HG03439 (cell line): ENCODE measurements around the gene PBRM1.
"Not testable (repeated sequence)": the region's sequence is repeated elsewhere in the genome, so short reads cannot be mapped to it uniquely, and the experiment has no call there.

ENCODE experiments used
- ATAC-seq: cut with Tn5 transposase; IDR thresholded peaks from one replicate; pipeline ENCODE4 v1.9.1; 2021; ENCODE audit warnings: mild to moderate bottlenecking, moderate library complexity; ENCODE audit not compliant: unreplicated experiment

Gene PBRM1

DNA sequence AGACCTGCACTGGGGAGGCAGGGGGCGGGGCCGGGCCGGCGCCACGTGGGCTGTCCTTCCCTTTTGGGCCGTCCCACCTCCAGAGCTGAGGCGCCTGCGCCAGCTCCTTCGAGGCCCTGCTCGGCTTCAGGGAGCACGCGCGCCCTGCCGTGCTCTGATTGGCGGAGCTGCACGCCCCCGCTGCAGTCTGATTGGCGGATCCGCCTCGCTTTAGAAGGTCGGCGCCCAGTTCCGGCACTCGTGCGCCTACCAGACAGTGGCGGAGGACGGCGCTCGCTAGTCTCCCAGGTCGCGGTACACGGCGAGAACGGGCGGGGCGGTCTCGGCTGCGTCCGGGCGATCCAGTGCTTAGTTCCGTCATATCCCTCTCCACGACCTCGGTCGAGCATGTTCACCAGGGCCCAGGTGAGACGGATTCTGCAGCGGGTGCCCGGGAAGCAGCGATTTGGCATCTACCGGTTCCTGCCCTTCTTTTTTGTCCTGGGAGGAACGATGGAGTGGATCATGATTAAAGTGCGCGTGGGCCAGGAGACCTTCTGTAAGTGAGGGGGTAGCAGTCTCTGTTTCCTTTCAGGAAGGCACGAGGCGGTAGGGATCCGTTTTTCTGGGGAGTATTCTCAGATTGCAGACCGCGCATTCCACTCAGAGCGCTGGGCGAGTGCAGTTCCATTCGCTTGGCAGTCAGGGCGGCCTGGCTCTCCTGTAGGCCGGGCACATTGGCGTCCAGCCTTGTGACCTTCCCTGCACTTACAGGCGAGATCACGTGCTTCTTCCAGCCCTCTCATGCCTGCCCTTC lies 149.1 kb downstream of the PBRM1 start, which contains the start of gene UQCC5:
UQCC5 (plus strand) TSS at position 237 of the 796 bp plus-strand sequence; CDS start at position 388, 151 bp downstream.
- peak; percentile 85 for ATAC-seq

DNA sequence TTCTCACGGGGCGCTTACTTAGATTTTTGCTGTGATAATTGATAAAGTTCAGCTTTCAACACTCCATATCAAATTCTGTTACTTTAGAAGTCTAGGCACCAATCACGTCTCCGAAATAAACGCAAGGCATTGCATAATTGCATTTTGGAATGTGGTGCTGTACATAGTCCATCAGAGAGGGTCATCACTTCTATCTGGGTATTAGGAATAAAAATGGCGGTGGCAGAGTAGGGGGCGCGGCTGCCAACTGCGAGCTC lies 149.7 kb downstream of the PBRM1 start:
- ATAC-seq = no peak

DNA sequence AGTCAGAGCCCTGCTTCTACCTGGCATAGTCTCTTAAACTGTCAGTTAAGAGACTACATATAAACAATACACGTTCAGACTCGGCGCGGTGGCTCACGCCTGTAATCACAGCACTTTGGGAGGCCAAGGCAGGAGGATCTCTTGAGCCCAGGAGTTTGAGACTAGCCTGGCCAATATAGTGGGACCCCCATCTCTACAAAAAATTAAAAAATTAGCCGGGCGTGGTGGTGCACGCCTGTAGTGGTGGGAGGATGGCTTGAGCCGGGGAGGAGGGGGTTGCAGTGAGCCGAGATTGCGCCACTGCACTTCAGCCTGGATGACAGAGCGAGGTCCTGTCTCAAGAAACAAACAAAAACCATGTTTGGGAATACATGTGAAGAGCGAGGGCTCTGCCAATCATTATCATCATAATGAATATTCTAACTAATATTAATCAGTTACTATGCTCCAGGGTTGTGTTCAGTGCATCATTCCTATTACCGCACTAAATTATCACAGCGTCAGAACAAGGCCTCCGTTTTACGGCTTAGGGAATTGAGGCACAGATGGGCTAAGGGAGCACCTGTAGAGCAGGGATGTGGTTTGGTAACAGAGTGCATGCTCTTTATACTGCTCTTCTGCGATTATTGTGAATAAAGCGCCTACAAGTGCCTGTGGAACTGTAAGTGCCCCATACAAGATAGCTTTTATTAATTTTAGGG lies 150.2 kb downstream of the PBRM1 start:
- ATAC-seq = no peak

- no peak for ATAC-seq
Measured at GRCh38 chr3:52534281-52535183, 151.2 kb downstream of the PBRM1 start.

DNA sequence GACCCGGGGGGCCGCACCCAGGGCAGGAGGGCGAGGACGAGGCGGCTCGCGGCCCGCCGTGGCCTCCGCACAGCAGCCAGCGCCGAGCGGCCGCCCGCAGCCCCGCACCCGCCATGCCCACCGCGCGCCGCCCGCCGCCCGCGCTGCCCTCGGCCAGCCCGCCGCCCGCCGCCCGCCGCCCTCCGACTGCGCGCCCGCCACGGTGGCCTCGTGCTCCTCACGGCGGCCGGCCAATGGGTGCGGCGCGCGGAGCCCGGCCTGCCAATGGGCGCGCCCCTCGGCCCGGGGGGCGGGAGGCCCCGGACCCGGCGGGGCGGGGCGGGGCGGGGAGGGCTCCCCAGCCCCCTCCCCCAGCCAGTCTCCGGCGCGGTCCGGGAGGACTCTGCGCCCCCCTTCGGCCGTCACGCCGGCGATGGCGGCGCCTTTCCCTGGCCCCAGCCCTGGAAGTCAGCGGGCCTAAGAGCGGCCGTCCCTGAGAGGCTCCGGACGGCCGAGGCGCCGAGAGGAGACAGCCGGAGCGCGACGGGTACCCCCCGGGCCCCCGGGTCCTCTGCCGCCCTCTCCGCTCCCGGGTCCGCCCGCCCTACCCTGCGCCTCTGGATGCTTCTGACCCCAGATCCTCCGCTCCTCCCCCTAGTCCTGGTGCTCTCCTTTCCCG lies 152.0 kb downstream of the PBRM1 start, which contains the start of gene NT5DC2:
NT5DC2 (minus strand) TSS at position 235 of the 658 bp plus-strand sequence; CDS start at position 115, 120 bp downstream.
- ATAC-seq = peak; percentile 37

DNA sequence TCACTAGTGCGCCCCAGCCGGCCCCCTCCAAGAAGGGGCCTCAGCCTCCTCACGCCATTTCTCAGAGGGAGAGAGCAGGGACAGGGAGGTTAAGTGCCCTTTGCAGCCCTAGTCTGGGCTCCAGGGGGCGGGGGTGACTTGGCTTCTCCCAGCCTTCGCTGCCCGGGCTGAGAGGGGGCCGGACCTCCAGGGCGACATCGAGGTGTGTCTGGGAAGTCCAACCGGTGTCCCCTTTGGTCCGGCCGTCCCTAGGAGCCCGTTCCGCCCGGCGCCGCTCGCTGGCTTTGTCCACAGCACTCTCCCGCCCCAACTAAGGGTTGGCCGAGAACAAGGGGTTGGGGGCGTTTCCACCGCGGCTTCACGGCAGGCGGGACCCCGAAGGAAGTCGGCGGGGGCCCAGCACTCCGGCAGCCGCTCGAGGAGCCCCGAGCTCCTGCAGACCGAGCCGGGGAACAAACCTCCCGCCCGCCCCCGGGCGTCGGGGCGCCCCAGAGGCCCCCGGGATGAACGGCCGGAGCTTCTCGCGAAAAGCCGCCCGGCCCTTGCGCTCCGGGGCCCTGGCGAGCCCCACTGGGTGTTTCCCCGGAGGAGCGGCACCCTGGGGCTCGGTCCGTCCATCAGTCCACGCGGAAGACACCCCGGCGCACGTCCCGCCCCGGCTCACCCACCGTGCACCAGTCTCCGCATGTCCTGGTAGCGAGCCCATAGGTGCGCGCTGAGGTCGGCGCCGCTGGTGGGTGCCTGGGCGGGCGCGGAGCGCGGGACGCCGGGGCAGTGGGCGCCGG lies 152.7 kb downstream of the PBRM1 start:
- ATAC-seq = no peak

DNA sequence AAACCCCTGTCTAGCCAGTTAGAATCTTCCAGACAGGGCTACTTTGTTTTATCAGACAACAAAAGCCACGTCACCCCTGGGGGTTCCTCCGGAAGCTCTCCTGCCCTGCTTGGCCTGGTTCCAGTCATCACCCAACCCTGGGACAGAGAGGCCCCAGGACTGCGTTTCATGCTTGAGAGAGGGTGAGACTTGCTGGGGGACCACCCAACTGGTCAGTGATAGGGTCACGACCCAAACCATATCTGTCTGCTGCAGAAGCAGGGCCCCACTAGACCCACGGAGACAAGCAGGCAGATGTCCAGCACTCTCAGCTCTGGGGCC lies 153.2 kb downstream of the PBRM1 start:
- ATAC-seq = no peak

GRCh38 chr3:52531860-52532516 lies 153.7 kb downstream of the PBRM1 start:
- no peak for ATAC-seq

DNA sequence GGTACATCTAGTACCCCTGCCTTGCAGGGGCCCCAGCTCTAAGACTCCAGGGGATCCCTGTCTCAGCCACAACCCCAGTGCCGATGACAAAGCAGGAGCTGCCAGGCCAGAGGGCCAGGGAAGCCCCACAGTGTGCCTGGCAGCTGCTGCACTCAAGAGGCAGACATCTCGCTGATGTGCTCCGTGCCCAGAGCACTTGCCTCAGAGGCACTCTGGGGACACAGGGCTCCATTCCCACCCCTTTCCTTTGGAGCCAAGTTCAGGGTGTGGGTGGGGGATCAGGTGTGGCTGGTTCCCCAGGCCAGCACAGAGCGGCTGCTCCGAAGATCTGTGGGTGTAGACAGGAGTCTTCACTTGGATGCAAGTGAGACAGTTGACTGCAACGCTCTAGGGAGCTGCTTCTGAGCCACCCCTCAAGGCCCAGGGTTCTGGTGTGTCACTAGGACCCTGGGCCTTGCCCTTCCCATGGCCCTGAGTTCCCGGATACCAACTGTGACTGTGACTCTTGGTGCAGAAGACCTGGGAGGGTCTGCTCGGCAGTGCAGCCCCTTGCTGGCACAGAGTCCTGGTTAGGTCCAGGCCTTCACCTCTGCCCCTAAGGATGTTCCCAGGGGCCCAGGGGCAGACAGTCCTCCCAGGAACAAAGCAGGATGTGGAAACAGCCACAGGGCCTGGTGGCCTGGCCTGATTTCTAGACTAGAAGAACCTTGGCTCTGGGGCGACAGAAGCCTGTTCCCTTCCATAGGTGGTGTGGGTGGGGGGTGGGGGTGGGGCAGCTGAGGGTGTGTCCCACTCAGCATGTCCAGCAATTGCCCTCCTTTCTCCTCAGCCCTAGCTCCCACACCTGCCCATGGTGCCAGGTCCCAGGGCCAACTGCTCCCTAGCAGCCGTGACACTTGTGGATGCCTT lies 154.5 kb downstream of the PBRM1 start:
- ATAC-seq = no peak

DNA sequence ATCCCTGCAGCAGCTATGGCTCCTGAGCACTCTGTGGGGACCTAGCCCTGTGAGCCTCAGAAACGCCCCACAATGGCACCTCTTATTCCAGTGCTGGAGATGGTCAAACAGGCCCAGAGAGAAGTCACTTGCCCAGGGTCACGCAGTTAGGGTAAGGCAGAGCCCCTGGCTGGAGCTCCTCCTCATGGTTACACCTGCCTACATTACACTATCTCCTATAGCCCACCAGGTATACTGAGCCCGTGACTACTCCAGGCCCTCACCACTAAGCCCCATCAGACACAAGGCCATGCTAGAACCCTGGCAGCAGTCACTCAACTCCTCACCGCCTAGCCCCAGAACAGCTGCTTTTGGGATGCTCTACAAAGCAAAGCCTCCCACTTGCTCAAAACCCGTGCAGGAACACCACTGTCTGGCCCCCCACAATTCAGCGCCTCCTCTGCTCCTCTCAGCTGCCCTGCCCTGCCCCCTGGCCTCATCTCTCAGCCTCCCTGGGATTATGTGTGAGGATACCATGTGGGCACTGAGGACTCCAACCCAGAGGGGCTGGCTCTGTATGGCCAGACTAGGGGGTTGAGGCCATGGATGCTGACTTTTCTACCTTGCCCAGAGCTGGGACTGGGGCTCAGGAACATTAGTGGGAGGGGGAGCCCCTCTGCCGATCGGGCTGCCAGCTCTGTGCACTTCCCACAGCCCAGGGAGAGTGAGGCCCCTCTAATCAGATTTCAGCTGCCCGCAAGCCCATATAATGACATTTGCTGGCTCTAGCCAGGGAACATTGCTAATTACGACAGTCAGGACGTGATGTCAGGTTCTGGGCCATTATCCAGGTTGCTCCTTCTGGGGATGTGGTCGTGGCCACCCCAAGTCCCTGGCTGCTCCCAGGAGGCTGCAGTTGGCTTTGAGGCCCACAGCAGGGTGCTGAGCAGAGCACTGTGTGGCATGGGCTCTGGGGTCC lies 156.1 kb downstream of the PBRM1 start:
- ATAC-seq = no peak

- ATAC-seq = no peak
Measured at GRCh38 chr3:52528586-52529375, 156.9 kb downstream of the PBRM1 start.

DNA sequence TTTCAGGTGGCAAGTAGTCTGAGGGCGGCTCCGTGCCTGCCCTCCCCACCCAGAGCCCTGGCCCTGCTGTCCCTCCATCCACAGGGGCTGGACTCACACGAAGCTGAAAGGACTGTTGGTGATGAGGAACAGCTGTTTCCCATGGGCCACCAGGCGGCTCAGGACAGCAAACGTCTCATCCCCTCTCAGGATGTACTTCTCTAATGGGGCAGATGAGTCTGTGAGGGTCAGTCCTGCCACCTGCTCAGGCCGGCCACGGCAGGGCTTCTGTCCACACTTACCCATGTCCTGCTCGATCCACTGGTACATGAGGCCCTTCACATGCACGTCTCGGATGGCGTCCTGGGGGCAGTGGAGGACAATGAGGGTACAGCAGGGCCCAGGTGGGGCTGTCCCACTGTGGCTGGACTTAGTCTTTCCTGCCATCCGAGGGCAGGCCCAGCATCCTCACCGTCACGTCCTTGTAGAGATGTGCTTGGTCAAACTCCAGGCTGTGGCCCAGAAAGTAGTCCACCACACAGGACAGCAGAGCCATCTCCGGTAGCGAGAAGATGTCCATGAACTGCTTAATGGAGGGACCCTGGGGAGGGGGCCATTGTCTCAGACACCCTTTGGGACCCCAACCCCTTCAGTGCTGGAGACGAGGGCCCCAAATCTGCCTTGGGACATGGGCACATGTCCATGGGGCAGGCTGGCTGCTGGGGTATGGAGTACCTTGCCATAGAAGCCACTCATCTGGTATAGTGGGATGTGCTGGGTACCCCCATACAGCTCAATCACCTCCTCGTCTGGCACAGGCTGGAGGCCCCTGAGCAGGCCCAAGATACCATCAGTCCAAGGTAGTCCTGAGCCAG lies 157.8 kb downstream of the PBRM1 start:
- no peak for ATAC-seq

DNA sequence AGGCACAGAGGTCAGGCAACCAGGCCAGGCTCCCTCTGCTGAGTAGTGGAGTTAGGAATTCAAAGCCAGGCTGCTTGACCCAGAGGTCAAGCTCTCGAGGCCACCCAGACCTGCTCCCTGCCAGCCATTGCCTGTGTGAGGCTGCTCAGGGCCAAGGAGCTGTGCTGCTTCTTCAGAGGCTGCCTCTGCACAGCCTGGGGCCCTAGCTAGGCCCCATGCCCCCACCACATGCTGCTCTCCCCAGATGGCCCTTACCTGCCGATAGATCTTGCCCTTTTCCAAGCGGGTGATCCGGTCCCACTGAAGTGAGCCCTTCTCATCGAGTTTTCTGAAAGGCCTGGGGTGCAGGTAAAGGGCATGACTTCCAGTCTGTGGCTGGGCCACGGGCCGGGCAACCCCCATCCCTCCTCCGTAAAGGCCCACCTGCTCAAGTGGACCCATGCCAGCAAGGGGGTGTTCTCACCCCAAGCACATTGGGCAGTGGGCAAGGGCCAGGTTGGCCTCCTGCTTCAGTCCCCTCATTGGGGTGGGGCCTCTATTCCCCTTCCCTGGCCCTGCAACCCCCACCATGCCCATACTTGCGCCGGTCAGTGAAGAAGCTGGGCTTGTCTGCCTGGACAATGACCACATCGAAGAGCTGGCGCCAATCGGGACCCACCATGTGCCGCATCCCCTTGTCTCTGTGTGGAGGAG lies 158.5 kb downstream of the PBRM1 start:
- ATAC-seq = no peak

GRCh38 chr3:52526671-52527038 lies 159.1 kb downstream of the PBRM1 start:
- not testable (repeated sequence) for ATAC-seq
